K562 (cell line): ENCODE data around the gene ZNF563. TPM values are rescaled to one million over a fixed set of nuclear protein-coding genes. Genes with fewer than 3 reads are reported as not detected.

Source experiments
- ARHGAP35 ChIP-seq: fragments of 450-650 bp; IDR thresholded peaks from 2 replicates; pipeline ENCODE4 v1.6.1; 2018; ENCODE audit not compliant: partially characterized antibody
- ARID3A ChIP-seq: IDR thresholded peaks from 2 replicates; pipeline ENCODE4 v1.6.1; 2012; ENCODE audit warnings: low read depth, low read length, improper control_type of control experiment, borderline replicate concordance
- BRF2 ChIP-seq: IDR thresholded peaks from 3 replicates; pipeline ENCODE4 v1.6.1; 2011; ENCODE audit warnings: borderline replicate concordance, mild to moderate bottlenecking; ENCODE audit not compliant: insufficient read length, insufficient read depth
- CHD1 ChIP-seq: fragments of 200-600 bp; sonication (generic); IDR thresholded peaks from one replicate; pipeline ENCODE4 v1.6.1; 2012; ENCODE audit warnings: mild to moderate bottlenecking, moderate library complexity, low read length, inconsistent platforms
- ETS2 ChIP-seq: IDR thresholded peaks from 2 replicates; pipeline ENCODE4 v1.6.1; 2016; ENCODE audit warnings: borderline replicate concordance, missing genetic modification characterization, mild to moderate bottlenecking, moderate library complexity, missing compliant biosample characterization; ENCODE audit not compliant: poor library complexity, severe bottlenecking
- FOXP1 ChIP-seq: sonication (generic); formaldehyde crosslinking; IDR thresholded peaks from 2 replicates; pipeline ENCODE4 v1.8.0; 2022; ENCODE audit warnings: mild to moderate bottlenecking, missing genetic modification reagents
- HOXB6 ChIP-seq: fragments of 250-450 bp; sonication (Bioruptor Pico); IDR thresholded peaks from 2 replicates; pipeline ENCODE4 v1.5.1; 2022; ENCODE audit warnings: mild to moderate bottlenecking, borderline replicate concordance
- IRF9 ChIP-seq: fragments of 450-650 bp; IDR thresholded peaks from 2 replicates; pipeline ENCODE4 v1.6.1; 2016; ENCODE audit warnings: missing biosample characterization, missing genetic modification characterization
- MTA3 ChIP-seq: fragments of 450-650 bp; formaldehyde crosslinking; IDR thresholded peaks from 2 replicates; pipeline ENCODE4 v1.6.1; 2017; ENCODE audit warnings: mild to moderate bottlenecking, borderline replicate concordance
- PHF8 ChIP-seq: fragments of 200-600 bp; sonication (generic); IDR thresholded peaks from 2 replicates; pipeline ENCODE4 v1.6.1; 2012; ENCODE audit warnings: mixed run types, mild to moderate bottlenecking, inconsistent platforms, low read length, moderate library complexity, borderline replicate concordance
- PREB ChIP-seq: sonication (generic); formaldehyde crosslinking; IDR thresholded peaks from 2 replicates; pipeline ENCODE4 v1.8.1; 2023; ENCODE audit warnings: mild to moderate bottlenecking, missing genetic modification reagents
- RHOXF2B ChIP-seq: fragments of 250-450 bp; sonication (Bioruptor Pico); conservative IDR thresholded peaks from 2 replicates; pipeline ENCODE4 v1.5.1; 2021
- SETDB1 ChIP-seq: IDR thresholded peaks from one replicate; pipeline ENCODE4 v1.6.1; 2012; ENCODE audit warnings: low read length, control low read depth, inconsistent platforms
- SRSF3 ChIP-seq: fragments of 200-400 bp; formaldehyde crosslinking; IDR thresholded peaks from 2 replicates; pipeline ENCODE4 v1.6.1; 2016; ENCODE audit warnings: mild to moderate bottlenecking, low read length, moderate library complexity; ENCODE audit not compliant: insufficient read depth
- STAT5B ChIP-seq: fragments of 250-450 bp; sonication (Bioruptor Pico); IDR thresholded peaks from 2 replicates; pipeline ENCODE4 v1.8.0; 2021; ENCODE audit warnings: mild to moderate bottlenecking, inconsistent platforms
- TARDBP ChIP-seq: fragments of 450-650 bp; IDR thresholded peaks from 2 replicates; pipeline ENCODE4 v1.6.1; 2016
- TCF15 ChIP-seq: fragments of 250-450 bp; sonication (Bioruptor Pico); IDR thresholded peaks from 2 replicates; pipeline ENCODE4 v1.8.0; 2022; ENCODE audit warnings: moderate library complexity, mild to moderate bottlenecking, inconsistent platforms
- ZFP30 ChIP-seq: fragments of 250-450 bp; sonication (Bioruptor Pico); IDR thresholded peaks from 2 replicates; pipeline ENCODE4 v1.8.0; 2022; ENCODE audit warnings: moderate library complexity, mild to moderate bottlenecking, inconsistent platforms, borderline replicate concordance
- ZFP36 ChIP-seq: fragments of 150-350 bp; IDR thresholded peaks from 2 replicates; pipeline ENCODE4 v1.6.1; 2018; ENCODE audit warnings: low read length, low read depth; ENCODE audit not compliant: partially characterized antibody
- ZNF41 ChIP-seq: fragments of 250-450 bp; sonication (Bioruptor Pico); conservative IDR thresholded peaks from 2 replicates; pipeline ENCODE4 v1.4.0; 2020; ENCODE audit warnings: mild to moderate bottlenecking
- ZNF445 ChIP-seq: fragments of 250-450 bp; sonication (Bioruptor Pico); IDR thresholded peaks from 2 replicates; pipeline ENCODE4 v1.4.0; 2020; ENCODE audit warnings: low read depth, mild to moderate bottlenecking, moderate library complexity
- ZNF57 ChIP-seq: fragments of 450-650 bp; formaldehyde crosslinking; IDR thresholded peaks from 2 replicates; pipeline ENCODE4 v1.4.0; 2020; ENCODE audit warnings: mild to moderate bottlenecking, moderate library complexity
- ZNF780A ChIP-seq: fragments of 250-450 bp; sonication (Bioruptor Pico); IDR thresholded peaks from 2 replicates; pipeline ENCODE4 v1.5.0; 2021; ENCODE audit warnings: mild to moderate bottlenecking
- polyA plus RNA-seq, 8 experiments: library from polyadenylated mRNA; depleted of rRNA in 4 of 8; stranded (reverse) in 5 of 8; unstranded in 3 of 8; fragments of >200 nt; fragmentation: Nextera tagmentation in 2 of 8; fragmentation: Illumina TruSeq in 1 of 8; extraction: Ambion mirVana in 2 of 8; extraction: Trizol in 1 of 8; gene quantifications; 2 replicates each; pipeline versions ENCODE4 v1.2.1 to v1.2.3, GENCODE V29; 2011 to 2014; ENCODE audit warnings: inconsistent platforms in 1 of 8, missing spikeins in 1 of 8
- total RNA-seq, 7 experiments: library from RNA; depleted of rRNA in 6 of 7; stranded (reverse); fragments of >200 nt in 6 of 7; fragmentation: Illumina TruSeq in 2 of 7; extraction: Trizol in 2 of 7; gene quantifications; 2 replicates each; pipeline versions ENCODE4 v1.2.1 to v1.2.3, GENCODE V29; 2011 to 2021; ENCODE audit warnings: low replicate concordance in 1 of 7

Gene ZNF563
- total and polyA plus RNA-seq, 9 of the 15 experiments (the other 6 are each of a cell fraction or from before 2014, with no cell fraction given), result 0.37 to 2.9 (median 0.74) TPM

- TF ChIP-seq PREB (no peak), ZNF41 (CRISPR knock-in tag) (no peak), SETDB1 (no peak), ARHGAP35 (no peak), FOXP1 (CRISPR knock-in tag) (no peak), BRF2 (no peak), MTA3 (0 out of 2 replicates have a peak, but pooled peaks have one; percentile 45), IRF9 (no peak), STAT5B (CRISPR knock-in tag) (no peak), SRSF3 (0 out of 2 replicates have a peak, but pooled peaks have one; percentile 33), ETS2 (tag) (no peak), PHF8 (peak; percentile 65), CHD1 (no peak), ZNF445 (CRISPR knock-in tag) (no peak), ZNF57 (CRISPR knock-in tag) (no peak), TARDBP (0 out of 2 replicates have a peak, but pooled peaks have one; percentile 37), ARID3A (no peak), ZNF780A (CRISPR knock-in tag) (no peak), RHOXF2B (no peak), ZFP36 (no peak), HOXB6 (CRISPR knock-in tag) (no peak), TCF15 (CRISPR knock-in tag) (no peak), ZFP30 (CRISPR knock-in tag) (no peak)
Measured at GRCh38 chr19:12294249-12295158, 38.9 kb downstream of the ZNF563 start, which contains the start of gene ZNF44 (continued).
